GM23338 (cell line): Measurements from ENCODE around the gene RNF215. TPM values are rescaled to one million over a fixed set of nuclear protein-coding genes. Genes with fewer than 3 reads are reported as not detected.

Experiments used
- ATAC-seq: fragments of 200-7000 bp; cut with Tn5 transposase; 3 replicates; pipeline ENCODE4 v1.9.1; 2020
- DNase-seq: peaks from one replicate; pipeline ENCODE4 v3.0.0-alpha.2; 2015; ENCODE audit warnings: low spot score
- H2AFZ ChIP-seq: fragments of 200-600 bp; sonication (generic); 2 replicates; pipeline ENCODE4 v1.8.0; 2016; ENCODE audit warnings: antibody characterized with exemption, mild to moderate bottlenecking, moderate library complexity
- H3F3A ChIP-seq: fragments of 200-600 bp; sonication (generic); replicated peaks from 2 replicates; pipeline ENCODE4 v1.8.0; 2017; ENCODE audit warnings: antibody characterized with exemption, mixed run types, low read depth
- H3K27ac ChIP-seq: fragments of 200-600 bp; sonication (generic); 2 replicates; pipeline ENCODE4 v1.6.1; 2016; ENCODE audit warnings: low read depth
- H3K27me3 ChIP-seq: fragments of 200-600 bp; sonication (generic); 2 replicates; pipeline ENCODE4 v1.8.0; 2016; ENCODE audit warnings: mild to moderate bottlenecking, mixed run types, moderate library complexity; ENCODE audit not compliant: insufficient read depth
- H3K36me3 ChIP-seq: fragments of 200-600 bp; sonication (generic); 2 replicates; pipeline ENCODE4 v1.8.0; 2016; ENCODE audit warnings: mild to moderate bottlenecking; ENCODE audit not compliant: insufficient read depth
- H3K4me1 ChIP-seq: fragments of 200-600 bp; sonication (generic); 2 replicates; pipeline ENCODE4 v1.8.0; 2016; ENCODE audit warnings: mild to moderate bottlenecking, moderate library complexity; ENCODE audit not compliant: insufficient read depth
- H3K4me2 ChIP-seq: fragments of 200-600 bp; sonication (generic); 2 replicates; pipeline ENCODE4 v1.7.1; 2017; ENCODE audit warnings: mixed run types
- H3K4me3 ChIP-seq: fragments of 200-600 bp; sonication (generic); 2 replicates; pipeline ENCODE4 v1.6.1; 2016; ENCODE audit warnings: mixed run types
- H3K79me2 ChIP-seq: fragments of 200-600 bp; sonication (generic); replicated peaks from 2 replicates; pipeline ENCODE4 v1.8.0; 2017; ENCODE audit warnings: mild to moderate bottlenecking; ENCODE audit not compliant: insufficient read depth
- H3K9me2 ChIP-seq: fragments of 200-600 bp; sonication (generic); 2 replicates; pipeline ENCODE4 v1.8.0; 2017; ENCODE audit not compliant: insufficient read depth
- H4K20me1 ChIP-seq: fragments of 200-600 bp; sonication (generic); replicated peaks from 2 replicates; pipeline ENCODE4 v1.8.0; 2017; ENCODE audit warnings: mild to moderate bottlenecking; ENCODE audit not compliant: insufficient read depth
- H3K27ac Mint-ChIP-seq: 2 replicates; pipeline ENCODE4 v1.8.0; 2020; ENCODE audit warnings: inconsistent platforms, mild to moderate bottlenecking, moderate library complexity, mixed read lengths
- H3K27me3 Mint-ChIP-seq: 3 replicates; pipeline ENCODE4 v1.8.0; 2022; ENCODE audit warnings: low read depth, mild to moderate bottlenecking, moderate library complexity, mixed read lengths, inconsistent platforms; ENCODE audit not compliant: insufficient read depth, poor library complexity
- H3K36me3 Mint-ChIP-seq: 3 replicates; pipeline ENCODE4 v1.8.0; 2021; ENCODE audit warnings: low read depth, mild to moderate bottlenecking, inconsistent platforms, moderate library complexity, mixed read lengths
- H3K4me1 Mint-ChIP-seq: 3 replicates; pipeline ENCODE4 v1.8.0; 2020; ENCODE audit warnings: mild to moderate bottlenecking, inconsistent platforms, mixed read lengths
- H3K4me3 Mint-ChIP-seq: 3 replicates; pipeline ENCODE4 v1.8.0; 2021; ENCODE audit warnings: moderate library complexity, mild to moderate bottlenecking, inconsistent platforms, mixed read lengths
- H3K9me3 Mint-ChIP-seq: 3 replicates; pipeline ENCODE4 v1.8.0; 2020; ENCODE audit warnings: moderate library complexity, mild to moderate bottlenecking, inconsistent platforms, mixed read lengths
- CREB1 ChIP-seq: fragments of 250-450 bp; sonication (Bioruptor Pico); IDR thresholded peaks from 2 replicates; pipeline ENCODE4 v1.5.0; 2020; ENCODE audit warnings: low read depth, mild to moderate bottlenecking, moderate library complexity
- EZH2 ChIP-seq: fragments of 200-600 bp; sonication (generic); IDR thresholded peaks from one replicate; pipeline ENCODE4 v1.8.0; 2017; ENCODE audit warnings: antibody characterized with exemption, mild to moderate bottlenecking, low read depth; ENCODE audit not compliant: unreplicated experiment
- JUNB ChIP-seq: IDR thresholded peaks from one replicate; pipeline ENCODE4 v1.6.1; 2016; ENCODE audit warnings: antibody characterized with exemption; ENCODE audit not compliant: unreplicated experiment
- NANOG ChIP-seq: IDR thresholded peaks from 2 replicates; pipeline ENCODE4 v1.6.1; 2016; ENCODE audit warnings: antibody characterized with exemption, borderline replicate concordance
- POLR2AphosphoS5 ChIP-seq: IDR thresholded peaks from 2 replicates; pipeline ENCODE4 v1.6.1; 2016; ENCODE audit warnings: antibody characterized with exemption, low read depth
- ZNF114 ChIP-seq: fragments of 250-450 bp; sonication (Bioruptor Pico); IDR thresholded peaks from 2 replicates; pipeline ENCODE4 v1.5.0; 2020; ENCODE audit warnings: mild to moderate bottlenecking, moderate library complexity
- polyA plus RNA-seq: library from polyadenylated mRNA; unstranded; fragments of >200 nt; fragmentation: Nextera tagmentation; extraction: Ambion mirVana; gene quantifications from 2 replicates; pipeline ENCODE4 v1.2.1, GENCODE V29; 2016
- total RNA-seq: library from RNA; depleted of rRNA; stranded (reverse); fragments of >200 nt; shearing (Covaris generic); gene quantifications from 2 replicates; pipeline ENCODE4 v1.2.3, GENCODE V29; 2014
- TF ChIP-seq, protein P1 (sequence below), 2 experiments: fragments of 200-600 bp in 1 of 2; sonication (generic) in 1 of 2; conservative IDR thresholded peaks; 2 replicates each; pipeline versions ENCODE4 v1.5.1 to v1.6.1; 2016 to 2017; ENCODE audit warnings: antibody characterized with exemption in 2 of 2, low read depth in 2 of 2, mild to moderate bottlenecking in 2 of 2, moderate library complexity in 1 of 2
- TF ChIP-seq, protein P2 (sequence below): IDR thresholded peaks from one replicate; pipeline ENCODE4 v1.6.1; 2018; ENCODE audit warnings: antibody characterized with exemption; ENCODE audit not compliant: unreplicated experiment

The RNF215 gene
- total and polyA plus RNA-seq, 2 experiments from 2014 or later, result 3.3 to 13.9 TPM

- H3K4me2 ChIP-seq, result peak overlapping the region; percentile 85
- peak overlapping the region; percentile 75 for H3K27ac Mint-ChIP-seq
- TF ChIP-seq POLR2AphosphoS5 (0 out of 2 replicates have a peak, but pooled peaks have one; percentile 21), ZNF114 (no peak), NANOG (no peak)
- TF ChIP-seq, protein P1, sequence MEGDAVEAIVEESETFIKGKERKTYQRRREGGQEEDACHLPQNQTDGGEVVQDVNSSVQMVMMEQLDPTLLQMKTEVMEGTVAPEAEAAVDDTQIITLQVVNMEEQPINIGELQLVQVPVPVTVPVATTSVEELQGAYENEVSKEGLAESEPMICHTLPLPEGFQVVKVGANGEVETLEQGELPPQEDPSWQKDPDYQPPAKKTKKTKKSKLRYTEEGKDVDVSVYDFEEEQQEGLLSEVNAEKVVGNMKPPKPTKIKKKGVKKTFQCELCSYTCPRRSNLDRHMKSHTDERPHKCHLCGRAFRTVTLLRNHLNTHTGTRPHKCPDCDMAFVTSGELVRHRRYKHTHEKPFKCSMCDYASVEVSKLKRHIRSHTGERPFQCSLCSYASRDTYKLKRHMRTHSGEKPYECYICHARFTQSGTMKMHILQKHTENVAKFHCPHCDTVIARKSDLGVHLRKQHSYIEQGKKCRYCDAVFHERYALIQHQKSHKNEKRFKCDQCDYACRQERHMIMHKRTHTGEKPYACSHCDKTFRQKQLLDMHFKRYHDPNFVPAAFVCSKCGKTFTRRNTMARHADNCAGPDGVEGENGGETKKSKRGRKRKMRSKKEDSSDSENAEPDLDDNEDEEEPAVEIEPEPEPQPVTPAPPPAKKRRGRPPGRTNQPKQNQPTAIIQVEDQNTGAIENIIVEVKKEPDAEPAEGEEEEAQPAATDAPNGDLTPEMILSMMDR (conservative IDR thresholded peaks at IDR 0.05; ENCODE audit: low read depth in 2 of 2), result peak; percentile 70 to 86
- H3K4me3 ChIP-seq, result peak overlapping the region; percentile 70
- no peaks in the 10 kb centered on the region; the same call in 1 of the 2 replicates for H3K36me3 ChIP-seq
- H2AFZ ChIP-seq, result peak overlapping the region; percentile 67; the same call in 1 of the 2 replicates
- H3K27me3 ChIP-seq, result no peaks in the 10 kb centered on the region
- H3K36me3 Mint-ChIP-seq, result peaks cover 17% of the 10 kb centered on the region
- no peaks in the 10 kb centered on the region for H4K20me1 ChIP-seq
- ATAC-seq, result peak; percentile 28
- H3K4me1 ChIP-seq, result peaks cover 13% of the 10 kb centered on the region
- H3K4me3 Mint-ChIP-seq, result peak overlapping the region; percentile 91
- no peaks in the 10 kb centered on the region for H3K9me3 Mint-ChIP-seq
- 0 out of 2 replicates have a peak, but pooled peaks cover 5% of the 10 kb centered on the region for H3K79me2 ChIP-seq
- peaks cover 24% of the 10 kb centered on the region for H3K27me3 Mint-ChIP-seq
- peak; percentile 95 for DNase-seq
- H3K4me1 Mint-ChIP-seq, result peaks cover 29% of the 10 kb centered on the region
- H3F3A ChIP-seq, result peaks cover 23% of the 10 kb centered on the region
- no peak overlapping the region for H3K27ac ChIP-seq
- H3K9me2 ChIP-seq, result no peaks in the 10 kb centered on the region
These were observed 39.5 kb upstream of the RNF215 start for GRCh38 chr22:30426388-30427353.

- peak within 1 kb of the TSS; percentile 70 for H3K4me3 ChIP-seq
- DNase-seq (peak; percentile 95), ATAC-seq (peak; percentile 20)
- H2AFZ ChIP-seq, result peak within 1 kb of the TSS; percentile 67
- peak within 1 kb of the TSS; percentile 69 for H3K27ac ChIP-seq
- H3K9me2 ChIP-seq, result no peaks in the 10 kb centered on the region
- H3K27me3 ChIP-seq, result no peaks in the 10 kb centered on the region
- no peaks in the 10 kb centered on the region; the same call in 1 of the 2 replicates for H3K36me3 ChIP-seq
- H4K20me1 ChIP-seq, result no peaks in the 10 kb centered on the region
- H3K4me3 Mint-ChIP-seq, result peak within 1 kb of the TSS; percentile 92
- H3K9me3 Mint-ChIP-seq, result no peaks in the 10 kb centered on the region
- H3K79me2 ChIP-seq, result peaks cover 5% of the 10 kb centered on the region; the same call in 1 of the 2 replicates
- peaks cover 13% of the 10 kb centered on the region for H3K4me1 ChIP-seq
- peaks cover 32% of the 10 kb centered on the region for H3K4me1 Mint-ChIP-seq
- H3F3A ChIP-seq, result peaks cover 20% of the 10 kb centered on the region
- H3K27ac Mint-ChIP-seq, result peak within 1 kb of the TSS; percentile 97
- H3K36me3 Mint-ChIP-seq, result peaks cover 17% of the 10 kb centered on the region
- H3K4me2 ChIP-seq, result peak within 1 kb of the TSS; percentile 85
- H3K27me3 Mint-ChIP-seq, result peaks cover 24% of the 10 kb centered on the region
- TF ChIP-seq ZNF114 (no peak), JUNB (peak; percentile 96), CREB1 (CRISPR knock-in tag) (peak; percentile 51), EZH2 (no peak)
- TF ChIP-seq, protein P2, sequence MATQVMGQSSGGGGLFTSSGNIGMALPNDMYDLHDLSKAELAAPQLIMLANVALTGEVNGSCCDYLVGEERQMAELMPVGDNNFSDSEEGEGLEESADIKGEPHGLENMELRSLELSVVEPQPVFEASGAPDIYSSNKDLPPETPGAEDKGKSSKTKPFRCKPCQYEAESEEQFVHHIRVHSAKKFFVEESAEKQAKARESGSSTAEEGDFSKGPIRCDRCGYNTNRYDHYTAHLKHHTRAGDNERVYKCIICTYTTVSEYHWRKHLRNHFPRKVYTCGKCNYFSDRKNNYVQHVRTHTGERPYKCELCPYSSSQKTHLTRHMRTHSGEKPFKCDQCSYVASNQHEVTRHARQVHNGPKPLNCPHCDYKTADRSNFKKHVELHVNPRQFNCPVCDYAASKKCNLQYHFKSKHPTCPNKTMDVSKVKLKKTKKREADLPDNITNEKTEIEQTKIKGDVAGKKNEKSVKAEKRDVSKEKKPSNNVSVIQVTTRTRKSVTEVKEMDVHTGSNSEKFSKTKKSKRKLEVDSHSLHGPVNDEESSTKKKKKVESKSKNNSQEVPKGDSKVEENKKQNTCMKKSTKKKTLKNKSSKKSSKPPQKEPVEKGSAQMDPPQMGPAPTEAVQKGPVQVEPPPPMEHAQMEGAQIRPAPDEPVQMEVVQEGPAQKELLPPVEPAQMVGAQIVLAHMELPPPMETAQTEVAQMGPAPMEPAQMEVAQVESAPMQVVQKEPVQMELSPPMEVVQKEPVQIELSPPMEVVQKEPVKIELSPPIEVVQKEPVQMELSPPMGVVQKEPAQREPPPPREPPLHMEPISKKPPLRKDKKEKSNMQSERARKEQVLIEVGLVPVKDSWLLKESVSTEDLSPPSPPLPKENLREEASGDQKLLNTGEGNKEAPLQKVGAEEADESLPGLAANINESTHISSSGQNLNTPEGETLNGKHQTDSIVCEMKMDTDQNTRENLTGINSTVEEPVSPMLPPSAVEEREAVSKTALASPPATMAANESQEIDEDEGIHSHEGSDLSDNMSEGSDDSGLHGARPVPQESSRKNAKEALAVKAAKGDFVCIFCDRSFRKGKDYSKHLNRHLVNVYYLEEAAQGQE, result no peak
These were observed 38.6 kb upstream of the RNF215 start, which contains the start of gene MTFP1 for GRCh38 chr22:30425616-30426387. TSS of gene MTFP1 (plus strand) at chr22:30425768. CDS start at chr22:30425880, 112 bp downstream.
